Endothelial cell of umbilical vein (primary cell): ENCODE results near the gene PTCH1. TPM values are rescaled to one million over a fixed set of nuclear protein-coding genes. Genes with fewer than 3 reads are reported as not detected.

Source experiments
- BruUV-seq: library from RNA; stranded (reverse); fragments of 400-500 nt; replicated peaks from 2 replicates; lab custom pipeline; 2021; lab: Mats Ljungman, UMichigan
- CTCF ChIA-PET: fragments of 300-600, 350-600 bp; sonication (Branson Sonifier 250); formaldehyde crosslinking; loops from one replicate; lab custom pipeline; 2021; ENCODE audit warnings: antibody characterized with exemption, inconsistent platforms; lab: Charles Lee
- POLR2A ChIA-PET: fragments of 300-600, 350-600 bp; sonication (Branson Sonifier 250); formaldehyde crosslinking; loops from one replicate; lab custom pipeline; 2021; ENCODE audit warnings: antibody characterized with exemption, inconsistent platforms; lab: Charles Lee
- DNase-seq: peaks from one replicate; pipeline ENCODE4 v3.0.0-alpha.2; 2011; ENCODE audit warnings: low read depth, low spot score
- FAIRE-seq: peaks from 2 replicates; lab custom pipeline; 2011; peaks lifted over from hg19 to GRCh38; lab: Jason Lieb, UNC
- H2AFZ ChIP-seq: 2 replicates; pipeline ENCODE4 v1.6.0; 2012; ENCODE audit warnings: low read depth, low read length, control low read depth, inconsistent platforms
- H3K27ac ChIP-seq: 2 replicates; pipeline ENCODE4 v1.5.1; 2011; ENCODE audit warnings: low read depth, mild to moderate bottlenecking, control low read depth, low read length, moderate library complexity; ENCODE audit not compliant: insufficient read depth
- H3K27me3 ChIP-seq, 2 experiments: 2 replicates each; pipeline versions ENCODE4 v1.6.0 to v1.6.1; 2011; ENCODE audit warnings: low read length in 2 of 2, mixed read lengths in 1 of 2; ENCODE audit not compliant: control insufficient read depth in 2 of 2, insufficient read depth in 2 of 2
- H3K36me3 ChIP-seq, 2 experiments: 2 replicates in 1 of 2; 3 replicates in 1 of 2; pipeline ENCODE4 v1.5.1; 2011; ENCODE audit warnings: low read length in 2 of 2, mild to moderate bottlenecking in 1 of 2, moderate library complexity in 1 of 2; ENCODE audit not compliant: control insufficient read depth in 2 of 2, insufficient read depth in 2 of 2; ENCODE audit errors: extremely low read depth in 1 of 2
- H3K4me1 ChIP-seq: 3 replicates; pipeline ENCODE4 v1.5.1; 2011; ENCODE audit warnings: mild to moderate bottlenecking, low read length; ENCODE audit not compliant: control insufficient read depth, insufficient read depth; ENCODE audit errors: extremely low read depth
- H3K4me2 ChIP-seq: 2 replicates; pipeline ENCODE4 v1.6.1; 2011; ENCODE audit warnings: low read length, control low read depth, mixed read lengths; ENCODE audit not compliant: insufficient read depth
- H3K4me3 ChIP-seq, 3 experiments: fragments of 200-600 bp in 1 of 3; sonication (generic), shearing (Covaris generic) in 1 of 3; replicated peaks in 1 of 3; 2 replicates each; pipeline ENCODE4 v1.5.1; 2011 to 2016; ENCODE audit warnings: control low read depth in 3 of 3, low read length in 3 of 3, mild to moderate bottlenecking in 2 of 3, inconsistent platforms in 1 of 3, low read depth in 1 of 3, moderate library complexity in 1 of 3; ENCODE audit not compliant: insufficient read depth in 1 of 3
- H3K79me2 ChIP-seq: 2 replicates; pipeline ENCODE4 v1.6.0; 2012; ENCODE audit warnings: low read length, inconsistent platforms; ENCODE audit not compliant: control insufficient read depth, insufficient read depth
- H3K9ac ChIP-seq: replicated peaks from 2 replicates; pipeline ENCODE3; 2011; ENCODE audit warnings: low read length, control low read depth; ENCODE audit not compliant: insufficient read depth; ENCODE audit errors: extremely low read depth
- H3K9me1 ChIP-seq: replicated peaks from 3 replicates; pipeline ENCODE4 v1.6.0; 2011; ENCODE audit warnings: mild to moderate bottlenecking, low read length; ENCODE audit not compliant: control insufficient read depth, insufficient read depth; ENCODE audit errors: extremely low read depth
- H3K9me3 ChIP-seq: replicated peaks from 2 replicates; pipeline ENCODE4 v1.5.1; 2012; ENCODE audit warnings: low read length, inconsistent platforms; ENCODE audit not compliant: control insufficient read depth, insufficient read depth
- H4K20me1 ChIP-seq: replicated peaks from 2 replicates; pipeline ENCODE3; 2011; ENCODE audit warnings: mild to moderate bottlenecking, low read length; ENCODE audit not compliant: control insufficient read depth, insufficient read depth; ENCODE audit errors: extremely low read depth
- CTCF ChIP-seq, 2 donors: IDR thresholded peaks; 1 replicate in 1 of 2; 2 replicates in 1 of 2; pipeline ENCODE4 v1.5.1; 2011; ENCODE audit warnings: low read length in 2 of 2, mild to moderate bottlenecking in 2 of 2, moderate library complexity in 2 of 2, control low read depth in 1 of 2, inconsistent platforms in 1 of 2, low read depth in 1 of 2; ENCODE audit not compliant: insufficient read depth in 1 of 2; ENCODE audit errors: extremely low read depth in 1 of 2
- EZH2 ChIP-seq: IDR thresholded peaks from 2 replicates; pipeline ENCODE4 v1.6.1; 2012; ENCODE audit warnings: borderline replicate concordance, low read depth, mild to moderate bottlenecking, moderate library complexity, low read length, inconsistent platforms; ENCODE audit not compliant: severe bottlenecking
- FOS ChIP-seq: IDR thresholded peaks from 2 replicates; pipeline ENCODE4 v1.6.1; 2011; ENCODE audit warnings: mild to moderate bottlenecking, low read length, moderate library complexity, borderline replicate concordance; ENCODE audit not compliant: insufficient read depth
- GATA2 ChIP-seq: IDR thresholded peaks from 2 replicates; pipeline ENCODE4 v1.7.0; 2011; ENCODE audit warnings: low read depth, mild to moderate bottlenecking, moderate library complexity, mixed read lengths, low read length; ENCODE audit not compliant: insufficient read length, insufficient read depth
- JUN ChIP-seq: IDR thresholded peaks from 2 replicates; pipeline ENCODE4 v1.6.1; 2011; ENCODE audit warnings: borderline replicate concordance, low read depth; ENCODE audit not compliant: insufficient read length, insufficient read depth
- MAX ChIP-seq: IDR thresholded peaks from 2 replicates; pipeline ENCODE4 v1.6.1; 2011; ENCODE audit not compliant: insufficient read depth, insufficient read length
- MYC ChIP-seq: IDR thresholded peaks from one replicate; pipeline ENCODE4 v1.6.1; 2011; ENCODE audit warnings: mild to moderate bottlenecking, low read depth, low read length
- POLR2A ChIP-seq: IDR thresholded peaks from 2 replicates; pipeline ENCODE4 v1.6.1; 2012; ENCODE audit warnings: low read depth, mild to moderate bottlenecking, control low read depth, low read length
- POLR2AphosphoS5 ChIP-seq: IDR thresholded peaks from 2 replicates; pipeline ENCODE4 v1.6.1; 2012; ENCODE audit warnings: low read depth, mild to moderate bottlenecking, control low read depth, low read length, moderate library complexity; ENCODE audit not compliant: insufficient read depth
- dilution Hi-C: fragments of 300-500 bp; cut with MboI; formaldehyde crosslinking; loops from one replicate; pipeline ENCODE4 v1.15.0; 2019; ENCODE audit warnings: low sequenced_read_pairs; ENCODE audit not compliant: extremely low pct_ligation_motif_present
- intact Hi-C: fragments of 100-400 bp; cut with micrococcal nuclease; formaldehyde crosslinking; loops from one replicate; pipeline ENCODE4 v1.10.0; 2022
- polyA plus RNA-seq, 4 experiments: library from polyadenylated mRNA; depleted of rRNA in 3 of 4; stranded (reverse) in 3 of 4; unstranded in 1 of 4; fragments of >200 nt; gene quantifications; 2 replicates each; pipeline versions ENCODE4 v1.2.1 to v1.2.3, GENCODE V29; 2011 to 2012; ENCODE audit warnings: missing spikeins in 1 of 4
- total RNA-seq: library from RNA; stranded (reverse); gene quantifications from 2 replicates; pipeline ENCODE4 v1.2.3, GENCODE V29; 2021

The PTCH1 gene
- total and polyA plus RNA-seq, 2 donors (not counting 3 experiments of a cell fraction or from before 2014, with no cell fraction given): 3.9 to 12.1 TPM

- no peak overlapping the region for H3K9ac ChIP-seq
- no peaks in the 10 kb centered on the region for H3K27me3 ChIP-seq
- DNase-seq (no peak), FAIRE-seq (no peak)
- no peaks in the 10 kb centered on the region for H3K79me2 ChIP-seq
- TF ChIP-seq GATA2 (no peak), MAX (no peak), JUN (no peak), POLR2A (no peak), POLR2AphosphoS5 (no peak), CTCF (IDR thresholded peaks at IDR 0.05; ENCODE audit: extremely low read depth in 1 of 2, insufficient read depth in 1 of 2, low read depth in 1 of 2, low read length in 2 of 2) (no peak), EZH2 (no peak), MYC (no peak), FOS (no peak)
- no TSS peak for BruUV-seq
- H3K36me3 ChIP-seq: peaks cover 0 to 9% of the 10 kb centered on the region in 2 experiments
- dilution Hi-C loops (no loop called here), intact Hi-C loops (no loop called here)
- H3K27ac ChIP-seq: no peak overlapping the region
- ChIA-PET CTCF (no interaction called here), POLR2A (no interaction called here)
- H4K20me1 ChIP-seq: no peaks in the 10 kb centered on the region
- no peaks in the 10 kb centered on the region for H3K9me3 ChIP-seq
- no peak overlapping the region for H3K4me3 ChIP-seq
- no peak overlapping the region for H2AFZ ChIP-seq
- no peaks in the 10 kb centered on the region for H3K9me1 ChIP-seq
- H3K4me1 ChIP-seq: no peaks in the 10 kb centered on the region
- H3K4me2 ChIP-seq: no peak overlapping the region
Measured at GRCh38 chr9:95443301-95443700, 73.5 kb downstream of the PTCH1 start.
